ENCODE measurements around the gene MAN2C1.

DNA sequence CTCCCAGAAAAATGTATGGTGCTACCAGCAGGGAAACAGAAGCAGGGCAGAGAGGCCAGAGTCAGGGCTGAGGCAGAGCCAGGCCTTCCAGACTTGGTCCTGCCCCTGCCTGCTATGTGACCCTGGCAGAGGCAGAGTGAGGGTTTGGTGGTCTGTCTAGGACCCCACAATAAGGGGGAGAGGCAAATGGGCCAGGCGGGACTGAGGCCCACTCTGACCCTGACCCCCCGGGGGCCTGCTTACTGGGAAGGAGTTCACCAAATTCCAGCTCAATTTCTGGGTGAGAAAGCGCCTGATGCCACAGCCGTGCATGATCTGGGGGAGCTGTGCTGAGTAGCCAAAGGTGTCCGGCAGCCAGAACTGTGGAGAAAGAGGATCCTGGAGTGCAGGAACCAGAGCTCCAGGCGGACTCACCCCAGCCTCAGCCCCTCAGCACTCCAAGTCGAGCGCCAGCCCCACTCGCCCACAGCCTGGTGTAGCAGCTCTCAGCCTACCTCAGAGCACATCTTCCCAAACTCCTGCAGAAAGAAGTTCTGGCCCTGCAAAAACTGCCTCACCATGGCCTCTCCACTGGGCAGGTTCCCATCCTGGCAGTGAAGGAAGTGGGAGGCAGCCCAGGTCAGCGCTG lies 6.9 kb downstream of the MAN2C1 start:
- no peak for TF ChIP-seq EP300 (IDR thresholded peaks at IDR 0.05)
- TF ChIP-seq, protein P1, sequence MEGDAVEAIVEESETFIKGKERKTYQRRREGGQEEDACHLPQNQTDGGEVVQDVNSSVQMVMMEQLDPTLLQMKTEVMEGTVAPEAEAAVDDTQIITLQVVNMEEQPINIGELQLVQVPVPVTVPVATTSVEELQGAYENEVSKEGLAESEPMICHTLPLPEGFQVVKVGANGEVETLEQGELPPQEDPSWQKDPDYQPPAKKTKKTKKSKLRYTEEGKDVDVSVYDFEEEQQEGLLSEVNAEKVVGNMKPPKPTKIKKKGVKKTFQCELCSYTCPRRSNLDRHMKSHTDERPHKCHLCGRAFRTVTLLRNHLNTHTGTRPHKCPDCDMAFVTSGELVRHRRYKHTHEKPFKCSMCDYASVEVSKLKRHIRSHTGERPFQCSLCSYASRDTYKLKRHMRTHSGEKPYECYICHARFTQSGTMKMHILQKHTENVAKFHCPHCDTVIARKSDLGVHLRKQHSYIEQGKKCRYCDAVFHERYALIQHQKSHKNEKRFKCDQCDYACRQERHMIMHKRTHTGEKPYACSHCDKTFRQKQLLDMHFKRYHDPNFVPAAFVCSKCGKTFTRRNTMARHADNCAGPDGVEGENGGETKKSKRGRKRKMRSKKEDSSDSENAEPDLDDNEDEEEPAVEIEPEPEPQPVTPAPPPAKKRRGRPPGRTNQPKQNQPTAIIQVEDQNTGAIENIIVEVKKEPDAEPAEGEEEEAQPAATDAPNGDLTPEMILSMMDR (IDR thresholded peaks at IDR 0.05), result no peak
- TF ChIP-seq POLR2A (IDR thresholded peaks at IDR 0.05), result no peak
